Breast epithelium (tissue), 4 donors: ENCODE results near the gene NBPF12. TPM values are rescaled to one million over a fixed set of nuclear protein-coding genes. Genes with fewer than 3 reads are reported as not detected.
"Not testable (repeated sequence)": the region's sequence is repeated elsewhere in the genome, so short reads cannot be mapped to it uniquely, and the experiment has no call there.

Experiments
- DNase-seq, 2 donors: peaks; one replicate each; pipeline ENCODE4 v3.0.0-alpha.2; 2019; ENCODE audit warnings: low spot score in 2 of 2
- H3K27ac ChIP-seq, 2 donors: fragments of 200-600 bp; sonication (generic) in 1 of 2; one replicate each; pipeline ENCODE4 v1.5.1; 2016 to 2019; ENCODE audit warnings: mild to moderate bottlenecking in 1 of 2
- H3K27me3 ChIP-seq, 2 donors: fragments of 200-600 bp; sonication (generic) in 1 of 2; one replicate each; pipeline versions ENCODE4 v1.5.1 to v1.6.0; 2017 to 2019; ENCODE audit warnings: control low read depth in 1 of 2, mild to moderate bottlenecking in 1 of 2
- H3K36me3 ChIP-seq: fragments of 200-600 bp; one replicate; pipeline ENCODE4 v1.5.1; 2019
- H3K4me1 ChIP-seq, 2 donors: fragments of 200-600 bp; sonication (generic); one replicate each; pipeline ENCODE4 v1.5.1; 2016 to 2019; ENCODE audit warnings: control low read depth in 1 of 2
- H3K4me3 ChIP-seq, 3 donors: fragments of 200-600 bp; sonication (generic); 1 replicate in 2 of 3; 2 replicates in 1 of 3; pipeline ENCODE4 v1.5.1; 2016 to 2019; ENCODE audit warnings: mild to moderate bottlenecking in 3 of 3, moderate library complexity in 2 of 3
- H3K9me3 ChIP-seq, 2 donors: fragments of 200-600 bp; sonication (generic) in 1 of 2; one replicate each; pipeline ENCODE4 v1.5.1; 2016 to 2019; ENCODE audit warnings: control low read depth in 1 of 2
- intact Hi-C: fragments of 100-400 bp; cut with DNase I; formaldehyde crosslinking; loops from one replicate; pipeline ENCODE4 v1.15.1; 2023; ENCODE audit warnings: low total_unique reads
- total RNA-seq, 3 donors: library from RNA; depleted of rRNA; stranded (reverse); fragments of >200 nt; gene quantifications; one replicate each; pipeline ENCODE4 v1.1.0, GENCODE V29; 2016

The NBPF12 gene
- total RNA-seq, 3 donors from 2014 or later: 16.0 to 22.3 (median 19.8) TPM

DNA sequence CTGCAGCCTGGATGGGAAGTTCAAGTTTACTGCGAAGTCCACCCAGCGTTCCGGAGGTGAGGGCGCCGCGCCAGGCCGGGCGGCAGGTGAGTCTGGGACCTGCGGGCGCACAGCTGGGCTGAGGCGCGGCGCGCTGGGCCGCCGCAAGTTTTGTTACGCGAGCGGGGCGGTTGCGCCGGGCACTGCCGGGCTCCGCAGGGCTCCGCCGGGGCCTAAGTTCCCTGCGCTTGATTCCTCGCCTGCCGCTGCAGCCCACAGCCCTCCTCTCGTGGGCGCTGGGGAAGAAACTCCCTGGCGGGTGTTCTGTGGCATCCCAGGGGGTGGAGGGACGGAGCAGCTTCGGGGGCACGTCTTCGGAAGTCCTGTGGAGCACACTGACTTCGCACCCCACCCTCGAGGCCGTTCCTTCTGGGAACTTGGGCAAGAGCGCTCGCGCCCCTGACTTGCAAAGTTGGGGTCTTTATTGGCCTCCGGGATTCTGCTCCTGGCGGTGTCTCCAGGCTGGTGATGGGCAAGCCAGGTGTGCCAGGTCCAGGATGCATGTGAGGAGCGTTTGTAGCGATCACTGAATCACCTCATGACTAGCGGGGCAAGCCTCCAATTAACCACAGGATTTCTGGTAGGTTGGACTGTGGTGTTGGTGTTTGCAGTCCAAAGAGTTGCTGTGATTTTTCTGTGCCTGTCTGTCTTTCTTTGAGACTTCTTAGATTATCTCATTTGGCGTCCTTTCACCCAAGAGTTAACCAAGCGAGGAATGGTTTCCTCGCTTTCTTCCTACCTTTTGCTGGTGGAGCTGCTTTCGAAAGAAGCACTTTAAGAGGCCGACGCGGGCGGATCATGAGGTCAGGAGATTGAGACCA, 1.0 kb downstream of the NBPF12 start:
- H3K27me3 ChIP-seq, H3K36me3 ChIP-seq, intact Hi-C loops, H3K9me3 ChIP-seq, H3K4me1 ChIP-seq: not testable (repeated sequence)
- peak in 1 of 2 donors; percentile 54 for DNase-seq
- Histone ChIP-seq H3K4me3 (peak overlapping the region; percentile 66 to 77 (median 76)), H3K27ac (peak overlapping the region; percentile 84 to 86)

DNA sequence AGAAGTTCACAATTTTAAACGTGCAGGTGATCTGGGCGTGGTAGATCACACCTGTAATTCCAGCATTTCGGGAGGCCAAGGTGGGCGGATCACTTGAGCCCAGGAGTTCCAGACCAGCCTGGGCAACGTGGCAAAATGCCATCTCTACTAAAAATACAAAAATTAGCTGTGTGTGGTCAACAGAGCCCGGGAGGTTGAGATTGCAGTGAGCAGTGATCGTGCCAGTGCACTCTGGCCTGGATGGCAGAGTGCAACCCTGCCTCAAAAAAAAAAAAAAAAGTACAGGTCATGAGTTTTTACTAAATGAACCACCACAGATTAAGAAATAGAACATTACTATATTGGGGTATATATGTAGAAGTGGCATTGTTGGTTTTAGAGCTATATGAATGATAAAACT, 2.2 kb downstream of the NBPF12 start:
- H3K9me3 ChIP-seq, H3K4me1 ChIP-seq, H3K27ac ChIP-seq, H3K36me3 ChIP-seq, intact Hi-C loops, H3K4me3 ChIP-seq, H3K27me3 ChIP-seq, DNase-seq: not testable (repeated sequence)

DNA sequence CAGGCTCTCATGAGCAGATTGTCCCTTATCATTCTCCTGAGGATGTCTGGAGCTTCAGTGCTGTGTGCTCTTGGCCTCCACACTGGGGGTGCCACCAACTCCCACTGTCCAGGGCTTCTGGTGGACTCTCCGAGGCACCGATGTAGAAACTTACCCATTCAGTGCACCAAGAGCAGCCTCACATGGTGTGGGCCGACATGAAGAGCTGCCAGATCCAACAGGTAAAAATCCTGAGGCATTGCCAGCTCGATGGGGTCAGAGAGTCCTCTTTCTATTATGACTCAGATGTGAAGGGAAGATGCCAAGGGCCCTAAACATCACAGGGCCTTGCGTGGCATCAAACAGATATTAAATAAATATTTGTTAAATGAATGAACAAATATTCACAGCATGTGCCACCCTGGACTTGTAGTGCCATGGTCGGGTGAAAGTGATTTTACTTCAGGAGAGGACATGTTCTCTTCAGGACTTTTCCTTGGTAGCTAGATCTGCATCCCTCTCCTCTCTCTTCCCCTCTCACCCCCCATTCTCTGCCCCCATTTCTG, 5.3 kb downstream of the NBPF12 start:
- H3K36me3 ChIP-seq, H3K27me3 ChIP-seq, DNase-seq, H3K27ac ChIP-seq, H3K4me3 ChIP-seq, H3K9me3 ChIP-seq, intact Hi-C loops, H3K4me1 ChIP-seq: not testable (repeated sequence)

DNA sequence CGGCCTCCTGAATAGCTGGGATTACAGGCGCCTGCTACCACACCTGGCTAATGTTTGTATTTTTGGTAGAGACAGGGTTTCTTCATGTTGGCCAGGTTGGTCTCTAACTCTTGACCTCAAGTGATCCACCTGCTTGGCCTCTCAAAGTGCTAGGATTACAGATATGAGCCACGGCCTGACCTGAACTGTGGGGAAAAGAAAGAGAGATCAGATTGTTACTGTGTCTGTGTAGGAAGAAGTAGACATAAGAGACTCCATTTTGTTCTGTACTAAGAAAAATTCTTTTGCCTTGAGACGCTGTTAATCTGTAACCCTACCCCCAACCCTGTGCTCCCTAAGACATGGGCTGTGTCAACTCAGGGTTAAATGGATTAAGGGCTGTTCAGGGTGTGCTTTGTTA, 10.0 kb downstream of the NBPF12 start:
- H3K4me3 ChIP-seq, DNase-seq, H3K27me3 ChIP-seq, H3K36me3 ChIP-seq, intact Hi-C loops, H3K9me3 ChIP-seq, H3K4me1 ChIP-seq, H3K27ac ChIP-seq: not testable (repeated sequence)

DNA sequence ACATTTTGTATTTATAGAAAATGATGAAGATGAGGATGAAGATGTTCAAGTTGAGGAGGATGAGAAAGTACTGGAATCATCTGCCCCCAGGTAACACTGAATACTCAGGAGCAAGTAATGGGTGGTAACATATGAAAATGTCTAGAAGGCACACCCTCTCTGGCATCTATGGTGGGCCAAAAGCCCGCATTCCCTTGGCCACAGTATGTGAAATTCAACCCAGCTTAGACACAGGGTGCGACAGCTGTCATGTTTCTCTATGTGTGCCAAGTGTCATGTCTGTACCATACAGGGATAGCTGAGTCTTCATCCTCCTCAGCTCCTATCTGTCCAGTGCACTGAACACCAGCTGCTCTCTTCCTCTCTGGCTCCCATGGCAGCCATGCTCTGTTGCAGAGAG, 26.2 kb downstream of the NBPF12 start:
- H3K4me1 ChIP-seq, H3K9me3 ChIP-seq, H3K4me3 ChIP-seq, H3K36me3 ChIP-seq, H3K27ac ChIP-seq, H3K27me3 ChIP-seq, DNase-seq, intact Hi-C loops: not testable (repeated sequence)

DNA sequence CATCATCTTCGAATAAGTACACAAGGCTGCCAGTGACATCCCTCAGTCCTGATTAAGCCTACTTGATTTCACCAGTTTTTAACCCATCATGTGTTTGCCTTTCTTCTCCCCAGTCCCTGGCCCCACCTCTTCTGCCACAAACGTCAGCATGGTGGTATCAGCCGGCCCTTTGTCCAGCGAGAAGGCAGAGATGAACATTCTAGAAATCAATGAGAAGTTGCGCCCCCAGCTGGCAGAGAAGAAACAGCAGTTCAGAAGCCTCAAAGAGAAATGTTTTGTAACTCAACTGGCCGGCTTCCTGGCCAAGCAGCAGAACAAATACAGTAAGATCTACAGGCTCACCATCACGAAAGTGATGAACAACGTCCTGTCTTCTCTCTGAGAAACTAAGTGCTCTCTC, 28.2 kb downstream of the NBPF12 start:
- H3K4me1 ChIP-seq, intact Hi-C loops, DNase-seq, H3K36me3 ChIP-seq, H3K9me3 ChIP-seq, H3K27ac ChIP-seq, H3K27me3 ChIP-seq, H3K4me3 ChIP-seq: not testable (repeated sequence)

DNA sequence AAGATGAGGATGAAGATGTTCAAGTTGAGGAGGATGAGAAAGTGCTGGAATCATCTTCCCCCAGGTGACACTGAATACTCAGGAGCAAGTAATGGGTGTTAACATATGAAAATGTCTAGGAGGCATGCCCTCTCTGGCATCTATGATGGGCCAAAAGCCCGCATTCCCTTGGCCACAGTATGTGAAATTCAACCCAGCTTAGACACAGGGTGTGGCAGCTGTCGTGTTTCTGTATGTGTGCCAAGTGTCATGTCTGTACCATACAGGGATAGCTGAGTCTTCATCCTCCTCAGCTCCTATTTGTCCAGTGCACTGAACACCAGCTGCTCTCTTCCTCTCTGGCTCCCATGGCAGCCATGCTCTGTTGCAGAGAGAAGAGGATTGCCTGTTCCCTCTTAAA, 32.5 kb downstream of the NBPF12 start:
- H3K4me1 ChIP-seq, H3K27me3 ChIP-seq, H3K4me3 ChIP-seq, DNase-seq, H3K27ac ChIP-seq, H3K9me3 ChIP-seq, intact Hi-C loops, H3K36me3 ChIP-seq: not testable (repeated sequence)

DNA sequence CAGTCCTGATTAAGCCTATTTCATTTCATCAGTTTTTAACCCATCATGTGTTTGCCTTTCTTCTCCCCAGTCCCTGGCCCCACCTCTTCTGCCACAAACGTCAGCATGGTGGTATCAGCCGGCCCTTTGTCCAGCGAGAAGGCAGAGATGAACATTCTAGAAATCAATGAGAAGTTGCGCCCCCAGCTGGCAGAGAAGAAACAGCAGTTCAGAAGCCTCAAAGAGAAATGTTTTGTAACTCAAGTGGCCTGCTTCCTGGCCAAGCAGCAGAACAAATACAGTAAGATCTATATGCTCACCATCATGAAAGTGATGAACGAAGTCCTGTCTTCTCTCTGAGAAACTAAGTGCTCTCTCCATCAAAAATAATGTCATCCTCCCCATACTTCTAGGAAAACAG, 34.6 kb downstream of the NBPF12 start:
- H3K4me3 ChIP-seq, H3K27me3 ChIP-seq, H3K9me3 ChIP-seq, DNase-seq, H3K27ac ChIP-seq, H3K4me1 ChIP-seq, intact Hi-C loops, H3K36me3 ChIP-seq: not testable (repeated sequence)

DNA sequence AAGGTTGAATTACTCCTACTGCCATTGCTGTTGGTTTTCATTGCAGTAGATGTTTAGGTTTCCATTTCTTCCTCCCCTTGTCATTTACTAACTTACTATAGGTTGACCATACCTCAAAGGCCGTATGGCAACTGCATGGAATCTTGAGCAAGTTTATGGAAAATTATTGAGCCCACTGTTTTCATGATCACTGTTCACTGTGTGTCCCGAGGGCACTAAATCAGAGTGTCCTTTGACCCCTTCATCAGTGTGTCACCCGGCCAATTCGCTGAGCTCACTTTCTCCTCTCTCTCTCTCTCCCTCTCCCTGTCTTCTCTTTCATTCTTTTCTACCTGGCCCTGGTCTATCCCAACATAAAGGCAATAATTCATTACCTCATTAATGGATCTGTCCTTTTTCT, 47.7 kb downstream of the NBPF12 start:
- H3K36me3 ChIP-seq, H3K9me3 ChIP-seq, H3K4me3 ChIP-seq, H3K4me1 ChIP-seq, intact Hi-C loops, H3K27me3 ChIP-seq, DNase-seq, H3K27ac ChIP-seq: not testable (repeated sequence)

DNA sequence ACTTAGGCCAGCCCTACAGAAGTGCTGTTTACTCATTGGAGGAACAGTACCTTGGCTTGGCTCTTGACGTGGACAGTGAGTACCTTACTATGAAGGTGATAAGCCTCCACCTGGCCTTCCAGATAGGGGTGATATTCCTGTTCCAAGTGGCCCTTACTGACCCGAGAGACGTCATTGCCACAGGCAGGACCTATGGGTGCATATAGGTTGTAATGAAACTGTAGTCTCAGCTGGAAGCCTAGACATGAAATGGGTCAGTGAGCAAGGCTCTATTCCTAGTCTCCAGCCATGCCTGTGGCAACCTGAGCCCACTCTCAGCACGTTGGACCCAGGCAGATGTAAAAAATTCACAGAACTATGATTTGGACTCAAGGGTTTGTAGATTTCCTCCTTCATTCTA, 48.3 kb downstream of the NBPF12 start:
- H3K4me3 ChIP-seq, H3K4me1 ChIP-seq, DNase-seq, H3K36me3 ChIP-seq, H3K27ac ChIP-seq, H3K27me3 ChIP-seq, H3K9me3 ChIP-seq, intact Hi-C loops: not testable (repeated sequence)

DNA sequence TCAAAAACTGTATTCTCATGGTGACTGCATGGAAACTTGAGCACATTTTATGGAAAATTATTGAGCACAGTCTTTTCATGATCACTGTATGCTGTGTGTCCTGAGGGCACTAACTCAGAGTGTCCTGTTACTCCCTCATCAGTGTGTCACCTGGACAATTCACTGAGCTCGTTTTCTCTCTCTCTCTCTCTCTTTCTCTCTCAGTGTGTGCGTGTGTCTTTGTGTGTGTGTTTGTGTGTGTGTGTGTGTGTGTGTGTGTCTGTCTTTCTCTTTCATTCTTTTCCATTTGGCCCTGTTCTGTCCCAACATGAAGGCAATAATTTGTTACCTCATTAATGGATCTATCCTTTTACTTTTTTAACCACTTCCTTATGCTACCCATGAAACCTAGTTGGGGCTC, 49.4 kb downstream of the NBPF12 start:
- H3K9me3 ChIP-seq, H3K4me1 ChIP-seq, H3K36me3 ChIP-seq, DNase-seq, H3K27ac ChIP-seq, H3K4me3 ChIP-seq, H3K27me3 ChIP-seq, intact Hi-C loops: not testable (repeated sequence)

DNA sequence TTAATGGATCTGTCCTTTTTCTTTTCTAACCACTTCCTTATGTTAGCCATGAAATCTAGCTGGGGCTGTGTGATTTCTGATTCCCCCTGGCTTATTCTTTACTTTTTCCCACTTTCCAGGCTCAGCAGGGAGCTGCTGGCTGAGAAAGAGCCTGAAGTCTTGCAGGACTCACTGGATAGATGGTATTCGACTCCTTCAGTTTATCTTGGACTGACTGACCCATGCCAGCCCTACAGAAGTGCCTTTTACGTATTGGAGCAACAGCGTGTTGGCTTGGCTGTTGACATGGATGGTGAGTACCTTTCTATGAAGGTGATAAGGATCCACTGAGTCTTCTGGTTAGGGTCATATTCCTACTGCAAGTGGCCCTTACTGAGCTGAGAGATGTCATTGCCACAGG, 51.3 kb downstream of the NBPF12 start:
- H3K27me3 ChIP-seq, H3K4me1 ChIP-seq, intact Hi-C loops, H3K27ac ChIP-seq, H3K4me3 ChIP-seq, H3K36me3 ChIP-seq, DNase-seq, H3K9me3 ChIP-seq: not testable (repeated sequence)

DNA sequence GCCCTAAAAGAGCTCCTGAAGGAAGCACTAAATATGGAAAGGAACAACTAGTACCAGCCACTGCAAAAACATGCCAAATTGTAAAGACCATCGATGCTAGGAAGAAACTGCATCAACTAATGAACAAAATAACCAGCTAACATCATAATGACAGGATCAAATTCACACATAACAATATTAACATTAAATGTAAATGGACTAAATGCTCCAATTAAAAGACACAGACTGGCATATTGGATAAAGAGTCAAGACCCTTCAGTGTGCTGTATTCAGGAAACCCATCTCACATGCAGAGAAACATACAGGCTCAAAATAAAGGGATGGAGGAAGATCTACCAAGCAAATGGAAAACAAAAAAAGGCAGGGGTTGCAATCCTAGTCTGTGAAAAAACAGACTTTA, 70.4 kb downstream of the NBPF12 start:
- intact Hi-C loops, H3K36me3 ChIP-seq, H3K4me1 ChIP-seq, H3K27ac ChIP-seq, H3K27me3 ChIP-seq, DNase-seq, H3K4me3 ChIP-seq, H3K9me3 ChIP-seq: not testable (repeated sequence)

DNA sequence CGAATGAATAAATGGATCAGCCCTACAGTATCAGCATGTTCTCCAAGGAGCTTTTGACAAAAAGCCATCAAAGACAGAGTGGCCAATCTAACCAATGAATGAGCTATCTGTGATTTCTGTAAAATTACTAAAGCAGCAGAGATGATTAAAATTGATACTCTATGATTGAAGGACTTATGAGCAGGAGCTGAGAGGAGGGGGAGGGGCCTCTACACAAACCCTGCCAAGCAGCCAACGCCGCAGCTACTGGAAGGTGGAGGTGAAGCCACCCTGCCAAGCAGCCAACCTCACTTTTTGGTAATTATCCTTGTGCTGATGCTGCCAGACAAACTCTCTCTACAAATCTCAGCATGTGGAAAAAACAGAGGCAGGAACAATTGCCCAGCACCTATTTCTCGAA, 88.9 kb downstream of the NBPF12 start:
- H3K27me3 ChIP-seq, H3K36me3 ChIP-seq, intact Hi-C loops, H3K9me3 ChIP-seq, H3K4me3 ChIP-seq, H3K27ac ChIP-seq, H3K4me1 ChIP-seq, DNase-seq: not testable (repeated sequence)
